GM21526 (cell line): ENCODE data around the gene CYP4F3.
"Not testable (repeated sequence)": the region's sequence is repeated elsewhere in the genome, so short reads cannot be mapped to it uniquely, and the experiment has no call there.

ENCODE experiments used
- ATAC-seq: cut with Tn5 transposase; IDR thresholded peaks from one replicate; pipeline ENCODE4 v1.9.1; 2021; ENCODE audit warnings: moderate library complexity; ENCODE audit not compliant: unreplicated experiment, low FRiP score

Gene CYP4F3

DNA sequence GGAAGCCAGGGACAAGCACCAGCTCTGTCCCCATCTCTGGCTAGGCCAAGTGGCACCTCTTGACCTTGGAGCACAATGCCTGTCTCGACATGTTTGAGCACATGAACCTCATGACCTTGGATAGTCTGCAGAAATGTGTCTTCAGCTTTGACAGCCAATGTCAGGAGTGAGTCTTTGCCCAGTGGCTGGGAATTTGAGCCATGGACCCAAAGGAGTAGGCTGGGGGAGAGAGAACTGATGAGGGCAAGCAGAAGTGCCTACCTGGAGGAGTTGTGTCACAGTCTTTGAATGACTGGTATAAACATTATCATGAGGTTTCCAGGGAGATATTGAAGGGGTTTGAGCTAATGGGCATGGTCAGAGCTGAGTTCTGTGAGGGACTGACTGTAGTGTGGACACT lies 25.5 kb downstream of the CYP4F3 start:
- ATAC-seq: no peak

DNA sequence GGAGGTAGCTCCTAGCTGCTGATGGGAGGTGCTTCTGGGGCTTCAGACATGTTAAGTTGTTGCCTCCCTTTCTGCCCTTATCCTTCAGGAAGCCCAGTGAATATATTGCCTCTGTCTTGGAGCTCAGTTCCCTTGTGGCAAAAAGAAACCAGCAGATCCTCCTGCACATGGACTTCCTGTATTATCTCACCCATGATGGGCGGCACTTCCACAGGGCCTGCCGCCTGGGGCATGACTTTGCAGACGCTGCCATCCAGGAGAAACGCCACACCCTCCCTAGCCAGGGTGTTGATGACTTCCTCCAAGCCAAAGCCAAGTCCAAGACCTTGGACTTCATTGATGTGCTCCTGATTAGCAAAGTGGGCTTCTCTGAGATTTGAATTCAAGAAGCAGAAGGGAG lies 26.2 kb downstream of the CYP4F3 start:
- no peak for ATAC-seq

DNA sequence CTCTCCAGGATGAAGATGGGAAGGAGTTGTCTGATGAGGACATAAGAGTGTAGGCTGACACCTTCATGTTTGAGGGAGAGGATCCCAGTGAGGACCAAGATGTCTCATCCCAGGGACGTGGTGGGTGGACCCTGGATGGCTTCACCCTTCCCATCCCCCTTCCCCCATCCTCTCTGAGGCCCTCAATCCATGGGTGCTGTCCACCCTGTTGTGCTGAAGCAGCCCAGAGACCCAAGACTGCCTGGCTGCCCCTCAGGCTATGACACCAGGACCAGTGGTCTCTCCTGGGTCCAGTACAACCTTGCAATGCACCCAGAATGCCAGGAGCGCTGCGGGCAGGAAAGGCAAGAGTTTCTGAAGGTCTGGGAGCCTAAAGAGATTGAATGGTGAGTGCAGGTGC lies 28.7 kb downstream of the CYP4F3 start:
- no peak for ATAC-seq

DNA sequence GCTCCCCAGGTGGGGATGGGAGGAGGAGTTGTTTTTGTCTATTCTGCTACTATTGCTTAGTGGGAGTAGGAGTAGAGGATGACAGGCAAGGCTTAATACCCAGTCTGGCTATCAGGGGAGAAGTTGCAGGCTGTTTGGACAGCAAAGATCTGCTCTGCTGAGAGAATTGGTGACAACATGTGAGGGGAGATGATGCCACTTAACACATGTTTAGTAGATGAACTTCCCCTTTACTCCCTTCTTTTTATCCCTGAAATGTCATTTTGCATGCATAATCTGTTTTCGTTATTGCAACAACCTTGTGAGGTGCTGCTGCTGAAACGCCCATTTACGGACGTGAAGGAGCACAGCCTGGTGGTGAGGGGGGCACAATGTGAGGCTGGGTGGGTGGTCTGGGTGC lies 29.2 kb downstream of the CYP4F3 start:
- ATAC-seq: no peak

DNA sequence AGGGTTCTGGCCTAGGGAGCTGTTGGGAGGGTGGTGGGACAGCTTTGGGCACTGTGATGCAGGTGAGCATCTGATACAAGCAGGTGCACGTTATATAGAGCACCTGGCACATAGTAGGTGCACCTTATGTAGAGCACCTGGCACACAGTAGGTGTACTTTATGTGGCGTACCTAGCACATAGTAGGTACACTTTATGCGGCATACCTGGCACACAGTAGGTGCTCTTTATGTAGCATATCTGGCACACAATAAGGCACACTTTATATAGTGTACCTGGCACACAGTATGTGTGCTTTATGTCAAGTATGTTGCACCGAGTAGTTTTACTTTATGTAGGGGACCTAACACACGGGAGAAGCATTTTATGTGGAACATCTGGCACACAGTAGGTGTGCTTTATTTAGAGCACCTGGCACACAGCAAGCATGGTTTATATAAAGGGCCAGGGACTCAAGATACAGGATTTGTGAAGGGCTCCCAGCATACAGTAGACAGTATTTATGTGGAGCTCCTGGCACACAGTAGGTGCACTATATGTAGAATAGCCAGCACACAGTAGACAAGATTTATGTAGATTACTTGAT lies 30.6 kb downstream of the CYP4F3 start:
- no peak for ATAC-seq

DNA sequence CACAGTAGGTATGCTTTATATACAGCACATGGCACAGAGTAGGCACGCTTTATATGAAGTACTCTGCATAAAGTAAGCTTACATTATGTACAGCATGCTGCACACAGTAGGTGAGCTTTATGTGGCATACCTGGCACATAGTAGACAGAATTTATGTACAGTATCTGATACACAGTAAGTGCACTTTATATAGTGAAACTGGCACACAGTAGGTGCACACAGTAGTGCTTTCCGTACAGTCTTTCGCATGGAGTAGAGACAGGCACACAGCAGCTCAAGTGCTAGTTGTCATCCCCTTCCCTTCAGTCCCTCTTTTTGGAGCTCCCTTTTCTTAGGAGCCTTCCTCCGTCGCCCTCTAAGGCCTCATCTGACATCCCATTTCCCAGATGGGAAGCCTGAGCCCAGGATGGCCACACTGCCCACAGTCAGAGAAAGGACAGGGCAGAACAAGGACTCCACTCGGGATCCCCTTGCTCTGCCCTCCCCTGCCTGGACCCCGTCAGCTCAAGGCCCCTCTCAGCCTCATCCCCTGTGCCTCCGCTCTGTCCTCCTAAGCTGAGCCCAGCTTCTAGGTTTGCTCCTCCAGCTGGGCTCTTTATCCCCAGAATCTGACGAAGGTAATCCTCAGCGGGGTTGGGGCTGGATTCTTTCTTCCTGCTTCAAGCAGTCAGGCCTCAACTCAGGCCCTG lies 31.3 kb downstream of the CYP4F3 start:
- no peak for ATAC-seq

DNA sequence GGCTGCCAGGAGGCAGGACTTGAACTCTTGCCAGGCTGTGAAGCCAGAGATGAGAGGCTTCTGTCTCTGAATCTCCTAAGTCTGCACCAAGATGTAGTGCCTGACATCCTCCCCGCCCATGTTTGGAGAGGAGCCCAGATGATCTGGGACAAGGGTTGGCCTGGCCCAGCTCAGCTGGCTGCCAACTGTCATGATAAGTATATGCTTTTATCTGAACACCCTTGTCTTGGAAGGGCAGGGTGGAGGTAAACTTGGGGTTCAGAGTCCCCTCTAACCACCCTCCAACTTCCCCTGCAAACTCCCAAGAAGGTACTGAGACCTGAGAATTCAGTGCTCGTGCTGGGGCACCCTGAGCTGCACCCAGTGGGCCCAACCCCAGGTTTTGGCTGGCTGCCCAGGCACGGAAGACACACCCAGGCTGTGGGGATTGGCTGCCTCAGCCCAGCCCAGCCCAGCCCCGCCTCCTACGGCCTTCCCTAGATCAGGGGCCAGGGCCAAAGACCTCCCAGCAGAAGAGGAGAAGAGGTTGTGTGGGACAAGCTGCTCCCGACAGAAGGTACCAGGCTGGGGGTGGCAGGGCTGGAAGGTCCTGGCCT lies 32.0 kb downstream of the CYP4F3 start, which contains the start of gene CYP4F12:
Gene CYP4F12, plus strand, starts transcription at position 508 of the 596 bp plus-strand sequence. CDS start 443 bp downstream, outside the sequence.
- no peak for ATAC-seq

DNA sequence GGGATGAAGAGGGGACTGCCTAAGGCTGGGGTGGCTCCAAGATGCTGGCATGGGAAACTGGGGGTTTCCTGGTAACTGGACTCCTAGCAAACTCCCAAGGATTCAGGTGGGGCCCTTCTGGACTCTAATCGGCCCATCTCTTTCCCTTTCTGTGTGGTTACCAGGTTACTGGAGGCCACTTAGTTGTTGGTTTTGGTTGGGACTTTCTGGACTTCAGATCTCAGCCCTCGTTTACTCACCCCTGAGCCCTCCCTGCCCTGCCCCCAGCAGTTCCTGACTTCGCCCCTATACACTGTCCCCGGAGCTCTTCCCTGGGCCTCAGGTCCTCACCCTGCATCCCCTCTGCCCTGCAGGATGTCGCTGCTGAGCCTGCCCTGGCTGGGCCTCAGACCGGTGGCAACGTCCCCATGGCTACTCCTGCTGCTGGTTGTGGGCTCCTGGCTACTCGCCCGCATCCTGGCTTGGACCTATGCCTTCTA lies 32.5 kb downstream of the CYP4F3 start:
- ATAC-seq: no peak

DNA sequence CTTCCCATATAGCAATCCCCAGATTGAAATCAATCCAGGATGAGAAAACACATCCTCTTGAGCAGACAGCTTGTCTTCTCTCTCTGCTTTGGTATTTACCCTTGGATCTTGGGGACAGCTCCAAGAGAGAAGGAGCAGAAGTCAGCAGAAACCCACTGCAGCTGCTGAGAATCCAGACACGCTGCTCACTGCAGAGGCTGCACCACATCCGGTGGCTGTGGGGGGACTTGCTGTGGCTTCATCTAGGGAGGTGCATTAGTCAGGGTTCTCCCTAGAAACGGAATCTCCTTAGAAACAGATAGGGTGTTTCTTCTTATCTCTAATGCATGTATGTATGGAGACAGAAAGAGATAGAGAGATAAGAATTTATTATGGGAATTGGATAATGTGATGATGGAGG lies 34.9 kb downstream of the CYP4F3 start:
- ATAC-seq: no peak

DNA sequence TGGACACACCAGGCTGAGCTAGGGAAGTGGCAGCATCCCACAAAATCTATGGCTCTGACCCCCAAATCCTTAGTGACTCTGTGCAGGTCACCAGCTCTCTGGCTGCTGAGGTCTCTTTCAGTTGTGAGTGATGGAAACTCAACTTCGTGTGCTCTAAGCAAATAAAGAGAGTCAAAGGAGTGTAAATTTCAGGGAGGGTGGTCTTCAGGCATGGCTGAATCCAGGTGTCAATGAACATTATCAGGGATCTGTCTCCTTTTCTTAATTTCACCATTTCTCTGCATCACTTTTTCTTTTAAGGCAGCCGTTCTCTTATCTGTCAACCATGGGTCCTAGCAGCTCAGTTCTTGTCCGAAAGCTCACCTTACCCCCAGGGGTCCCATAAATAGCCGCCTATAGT lies 38.4 kb downstream of the CYP4F3 start:
- ATAC-seq: no peak

DNA sequence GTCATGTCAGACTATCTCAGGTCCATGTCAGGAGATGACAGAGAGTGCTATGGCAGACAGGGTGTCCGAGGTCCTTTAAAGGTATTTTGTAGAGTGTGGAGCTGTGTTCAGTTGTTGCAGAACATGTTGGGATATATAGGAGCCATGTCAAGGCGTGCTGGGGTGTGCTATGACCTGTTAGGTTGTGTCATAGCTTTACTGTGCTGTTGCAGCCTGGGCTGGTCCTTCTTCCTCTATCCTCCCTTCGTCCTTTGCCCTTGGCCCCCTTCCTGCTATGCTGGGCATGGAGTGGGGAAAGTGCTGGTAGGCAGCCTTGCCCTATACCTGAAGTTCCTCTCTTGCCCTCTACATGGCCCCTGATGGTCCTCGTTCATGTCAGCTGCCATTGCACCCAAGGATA lies 39.2 kb downstream of the CYP4F3 start:
- ATAC-seq: not testable (repeated sequence)

DNA sequence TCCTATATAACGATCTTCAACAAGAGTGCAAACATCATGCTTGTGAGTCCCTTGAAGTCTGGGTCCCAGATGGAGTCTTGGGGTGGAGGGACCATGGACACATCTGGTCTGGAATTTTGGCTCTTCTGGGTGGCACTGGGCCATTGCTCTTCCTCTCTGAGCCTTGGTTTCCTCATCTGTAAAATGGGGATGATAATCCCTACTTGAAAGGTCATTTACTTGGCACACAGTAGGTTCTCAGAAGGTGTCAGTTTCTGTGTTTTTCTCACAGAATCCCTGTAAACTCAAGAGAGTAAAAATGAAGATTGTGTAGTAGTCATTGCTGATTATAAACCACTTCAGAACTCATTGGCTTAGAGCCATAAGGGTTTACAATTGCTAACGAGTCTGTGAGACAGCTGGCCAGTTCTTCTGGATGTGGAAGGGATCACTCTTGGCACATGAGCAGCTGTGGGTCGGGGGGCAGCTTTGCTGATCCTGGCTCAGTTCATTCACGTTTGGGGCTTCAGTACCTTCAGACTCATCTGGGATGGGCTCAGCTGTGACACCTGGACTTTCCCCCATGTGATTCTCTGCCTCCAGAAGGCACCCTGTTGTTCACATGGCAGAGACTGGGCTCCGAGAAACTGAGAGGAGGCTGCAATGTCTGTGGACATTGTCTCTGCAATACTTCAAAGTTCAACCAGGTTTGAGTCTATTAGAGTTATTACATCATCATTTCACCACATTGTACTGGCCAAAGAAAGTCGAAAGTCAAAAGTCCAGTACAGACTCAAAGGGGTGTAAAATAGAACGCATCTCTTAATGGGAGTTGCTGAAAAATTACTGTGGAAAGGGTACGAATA lies 40.0 kb downstream of the CYP4F3 start:
- no peak for ATAC-seq

DNA sequence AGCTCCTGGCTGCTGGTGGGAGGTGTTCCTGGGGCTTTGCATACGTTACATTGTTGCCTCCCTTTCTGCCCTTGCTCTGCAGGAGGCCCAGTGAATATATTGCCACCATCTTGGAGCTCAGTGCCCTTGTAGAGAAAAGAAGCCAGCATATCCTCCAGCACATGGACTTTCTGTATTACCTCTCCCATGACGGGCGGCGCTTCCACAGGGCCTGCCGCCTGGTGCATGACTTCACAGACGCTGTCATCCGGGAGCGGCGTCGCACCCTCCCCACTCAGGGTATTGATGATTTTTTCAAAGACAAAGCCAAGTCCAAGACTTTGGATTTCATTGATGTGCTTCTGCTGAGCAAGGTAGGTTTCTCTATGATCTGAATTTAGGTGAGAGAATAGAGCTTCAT lies 42.7 kb downstream of the CYP4F3 start:
- no peak for ATAC-seq

DNA sequence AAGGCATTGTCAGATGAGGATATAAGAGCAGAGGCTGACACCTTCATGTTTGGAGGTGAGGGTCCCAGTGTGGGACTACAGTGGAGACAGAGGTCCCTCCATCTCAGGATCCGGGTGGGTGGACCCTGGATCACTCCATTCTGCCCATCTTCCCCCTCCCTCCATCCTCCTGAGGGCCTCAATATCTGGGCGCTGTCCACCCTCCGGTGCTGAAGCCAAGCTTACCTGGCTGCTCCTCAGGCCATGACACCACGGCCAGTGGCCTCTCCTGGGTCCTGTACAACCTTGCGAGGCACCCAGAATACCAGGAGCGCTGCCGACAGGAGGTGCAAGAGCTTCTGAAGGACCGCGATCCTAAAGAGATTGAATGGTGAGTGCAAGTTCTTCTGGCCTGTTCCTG lies 44.1 kb downstream of the CYP4F3 start:
- no peak for ATAC-seq

DNA sequence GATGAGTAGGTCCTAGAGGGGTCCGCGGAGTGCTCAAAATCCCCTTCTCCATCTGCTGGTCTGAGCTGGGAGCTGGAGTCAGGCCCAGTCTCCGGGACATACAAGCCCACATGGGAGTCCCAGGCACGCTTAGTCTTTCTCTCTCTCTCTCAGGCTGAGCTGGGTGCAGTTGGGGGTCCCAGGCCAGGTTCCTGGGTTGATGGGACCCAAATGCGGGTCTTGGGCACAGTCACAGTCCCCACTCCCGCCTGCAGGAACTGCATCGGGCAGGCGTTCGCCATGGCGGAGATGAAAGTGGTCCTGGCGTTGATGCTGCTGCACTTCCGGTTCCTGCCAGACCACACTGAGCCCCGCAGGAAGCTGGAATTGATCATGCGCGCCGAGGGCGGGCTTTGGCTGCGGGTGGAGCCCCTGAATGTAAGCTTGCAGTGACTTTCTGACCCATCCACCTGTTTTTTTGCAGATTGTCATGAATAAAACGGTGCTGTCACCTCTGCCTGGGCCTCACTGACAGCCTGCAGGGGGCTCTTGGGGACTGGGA lies 56.0 kb downstream of the CYP4F3 start:
- ATAC-seq: no peak

DNA sequence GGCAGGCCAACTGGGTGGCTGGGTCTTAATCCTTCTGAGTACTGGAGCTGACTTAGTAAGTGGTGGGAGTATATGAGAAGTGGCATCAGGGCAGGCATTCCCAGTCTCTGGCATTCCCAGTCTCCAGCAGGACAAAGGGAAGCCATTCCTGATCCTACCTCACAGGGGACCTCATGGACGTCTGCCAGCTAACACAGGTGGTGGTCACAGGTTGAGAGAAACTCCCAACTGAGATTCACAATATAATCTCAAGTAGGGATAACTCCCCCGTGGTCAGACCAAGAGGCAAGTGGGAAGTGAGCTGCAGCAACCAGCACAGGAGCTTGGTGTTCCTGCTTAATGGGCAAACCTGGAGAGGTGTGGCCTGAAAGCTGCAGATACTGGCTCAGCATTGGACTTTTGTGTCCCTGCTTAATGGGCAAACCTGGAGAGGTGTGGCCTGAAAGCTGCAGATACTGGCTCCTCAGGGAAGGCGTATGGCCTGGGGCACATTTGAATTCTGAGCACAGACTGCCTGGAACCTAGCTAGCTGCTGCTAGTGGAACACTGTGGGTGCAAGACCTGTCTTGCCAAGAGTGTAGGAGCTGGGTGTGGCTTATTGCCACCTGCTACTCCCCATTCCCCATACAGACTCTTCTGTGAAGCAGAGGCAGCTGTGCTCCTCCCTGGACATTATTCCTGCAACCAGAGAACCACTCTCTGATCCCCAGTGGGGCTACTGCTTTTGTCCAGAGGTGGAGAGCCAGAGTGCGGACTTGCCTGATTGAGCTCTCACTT lies 61.2 kb downstream of the CYP4F3 start:
- no peak for ATAC-seq

DNA sequence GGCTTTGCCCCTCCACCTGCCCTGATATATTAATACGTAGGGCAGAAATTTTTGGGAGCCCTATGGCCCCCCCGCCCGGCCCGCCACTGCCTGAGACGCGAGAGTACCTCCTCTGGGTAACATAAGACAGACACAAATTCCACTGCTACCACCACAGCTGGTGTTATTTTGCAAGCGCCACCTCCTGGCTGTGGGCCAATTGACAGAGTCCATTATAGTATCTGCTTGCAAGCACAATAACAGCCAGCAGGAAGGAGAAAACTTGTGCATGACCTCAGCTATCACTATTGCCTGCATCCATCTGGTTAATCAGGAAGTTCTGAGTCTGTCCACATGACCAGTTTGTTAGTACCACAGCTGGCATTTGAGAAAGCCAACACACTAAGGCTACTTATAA lies 61.8 kb downstream of the CYP4F3 start:
- ATAC-seq: no peak
